Inflammatory macrophage treated with lipopolysaccharide for 1 hour (primary cell): ENCODE data around the gene NKX2-3.
A peak's percentile ranks its signal among the peaks of the same experiment; 100 is the strongest.

ENCODE experiments used
- DNase-seq, 2 donors: peaks; one replicate each; pipeline ENCODE4 v3.0.0-alpha.2; 2020 to 2022

Gene NKX2-3

GRCh38 chr10:99539120-99539519 is 6.4 kb downstream of the NKX2-3 start:
- no peak for DNase-seq

- DNase-seq, result no peak
Measured at GRCh38 chr10:99539820-99540219, 7.1 kb downstream of the NKX2-3 start.

- DNase-seq, result no peak
Measured at GRCh38 chr10:99540306-99540656, 7.5 kb downstream of the NKX2-3 start.

- DNase-seq, result peak in 1 of 2 donors; percentile 13
Measured at GRCh38 chr10:99540657-99541531, 8.2 kb downstream of the NKX2-3 start.

GRCh38 chr10:99544322-99544721 is 11.6 kb downstream of the NKX2-3 start:
- DNase-seq, result no peak

GRCh38 chr10:99548041-99548530 is 15.3 kb downstream of the NKX2-3 start:
- DNase-seq, result peak in 1 of 2 donors; percentile 29

GRCh38 chr10:99551158-99551557 is 18.4 kb downstream of the NKX2-3 start:
- DNase-seq, result no peak

GRCh38 chr10:99551616-99552015 is 18.9 kb downstream of the NKX2-3 start:
- DNase-seq, result no peak

GRCh38 chr10:99555371-99555770 is 22.6 kb downstream of the NKX2-3 start:
- DNase-seq, result no peak

GRCh38 chr10:99555825-99556523 is 23.2 kb downstream of the NKX2-3 start:
- DNase-seq, result peak in 1 of 2 donors; percentile 12

- no peak for DNase-seq
Measured at GRCh38 chr10:99557044-99557443, 24.3 kb downstream of the NKX2-3 start.

- DNase-seq, result no peak
Measured at GRCh38 chr10:99558708-99559107, 26.0 kb downstream of the NKX2-3 start.

- DNase-seq, result peak; percentile 23 to 84
Measured at GRCh38 chr10:99560277-99561126, 27.8 kb downstream of the NKX2-3 start.

GRCh38 chr10:99562631-99563030 is 29.9 kb downstream of the NKX2-3 start:
- no peak for DNase-seq

- DNase-seq, result no peak
Measured at GRCh38 chr10:99564361-99564760, 31.6 kb downstream of the NKX2-3 start.

- DNase-seq, result no peak
Measured at GRCh38 chr10:99565166-99565565, 32.4 kb downstream of the NKX2-3 start.

GRCh38 chr10:99569253-99569939 is 36.7 kb downstream of the NKX2-3 start:
- no peak for DNase-seq

GRCh38 chr10:99569961-99570360 is 37.2 kb downstream of the NKX2-3 start:
- DNase-seq, result no peak

- no peak for DNase-seq
Measured at GRCh38 chr10:99571816-99572215, 39.1 kb downstream of the NKX2-3 start.

GRCh38 chr10:99573790-99574189 is 41.0 kb downstream of the NKX2-3 start:
- no peak for DNase-seq

- no peak for DNase-seq
Measured at GRCh38 chr10:99579971-99580370, 47.2 kb downstream of the NKX2-3 start.

GRCh38 chr10:99582255-99582770 is 49.6 kb downstream of the NKX2-3 start:
- DNase-seq, result no peak
